SJSA1 (cell line): Measurements from ENCODE around the gene HDGF. TPM values are rescaled to one million over a fixed set of nuclear protein-coding genes. Genes with fewer than 3 reads are reported as not detected.
"Not testable (repeated sequence)": the region's sequence is repeated elsewhere in the genome, so short reads cannot be mapped to it uniquely, and the experiment has no call there.

ENCODE experiments used
- DNase-seq, 2 experiments: peaks; one replicate each; pipeline ENCODE4 v3.0.0-alpha.2; 2015 to 2020; ENCODE audit warnings: low spot score in 2 of 2, low read depth in 1 of 2
- H3K27ac ChIP-seq: fragments of 250-450 bp; sonication (Bioruptor Pico); 2 replicates; pipeline ENCODE4 v1.5.1; 2020; ENCODE audit warnings: mild to moderate bottlenecking, moderate library complexity
- H3K27me3 ChIP-seq: fragments of 250-450 bp; sonication (Bioruptor Pico); replicated peaks from 2 replicates; pipeline ENCODE4 v1.5.1; 2020; ENCODE audit warnings: mild to moderate bottlenecking, moderate library complexity
- H3K36me3 ChIP-seq: fragments of 250-450 bp; sonication (Bioruptor Pico); 2 replicates; pipeline ENCODE4 v1.5.1; 2020; ENCODE audit warnings: mild to moderate bottlenecking
- H3K4me1 ChIP-seq: fragments of 250-450 bp; sonication (Bioruptor Pico); replicated peaks from 2 replicates; pipeline ENCODE4 v1.6.1; 2021; ENCODE audit warnings: mild to moderate bottlenecking
- H3K4me3 ChIP-seq: fragments of 250-450 bp; sonication (Bioruptor Pico); 2 replicates; pipeline ENCODE4 v1.5.1; 2020; ENCODE audit warnings: mild to moderate bottlenecking
- H3K9me3 ChIP-seq: fragments of 250-450 bp; sonication (Bioruptor Pico); replicated peaks from 2 replicates; pipeline ENCODE4 v1.5.1; 2020; ENCODE audit warnings: mild to moderate bottlenecking
- total RNA-seq: library from RNA; depleted of rRNA; stranded (reverse); fragments of >200 nt; shearing (Covaris generic); gene quantifications from 2 replicates; pipeline ENCODE4 v1.2.3, GENCODE V29; 2014

The HDGF gene
- total RNA-seq, 1 experiment from 2014 or later: 324 TPM

- Histone ChIP-seq H3K36me3 (peaks cover 28% of the 10 kb centered on the region), H3K27ac (no peak overlapping the region), H3K4me3 (no peak overlapping the region), H3K4me1 (no peaks in the 10 kb centered on the region), H3K27me3 (no peaks in the 10 kb centered on the region), H3K9me3 (no peaks in the 10 kb centered on the region)
- no peak for DNase-seq
Observed at GRCh38 chr1:156775799-156776198, 24.3 kb upstream of the HDGF start.

- no peak overlapping the region for H3K27ac ChIP-seq
- no peaks in the 10 kb centered on the region for H3K9me3 ChIP-seq
- DNase-seq: no peak
Observed at GRCh38 chr1:156773607-156774006, 22.1 kb upstream of the HDGF start.

GRCh38 chr1:156772728-156773497 is 21.4 kb upstream of the HDGF start:
- Histone ChIP-seq H3K4me3 (no peak overlapping the region), H3K36me3 (peaks cover 46% of the 10 kb centered on the region), H3K27me3 (no peaks in the 10 kb centered on the region), H3K9me3 (no peaks in the 10 kb centered on the region), H3K4me1 (peaks cover 10% of the 10 kb centered on the region), H3K27ac (no peak overlapping the region)
- no peak for DNase-seq

More at GRCh38 chr1:156773607-156774006, 22.1 kb upstream of the HDGF start:
- H3K27me3 ChIP-seq: no peaks in the 10 kb centered on the region
- no peak overlapping the region for H3K4me3 ChIP-seq
- H3K36me3 ChIP-seq: peaks cover 43% of the 10 kb centered on the region
- peaks cover 7% of the 10 kb centered on the region for H3K4me1 ChIP-seq

- Histone ChIP-seq H3K27ac (no peak overlapping the region), H3K9me3 (no peaks in the 10 kb centered on the region), H3K4me3 (no peak overlapping the region), H3K4me1 (peaks cover 10% of the 10 kb centered on the region), H3K36me3 (peaks cover 46% of the 10 kb centered on the region), H3K27me3 (no peaks in the 10 kb centered on the region)
- DNase-seq: no peak
Observed at GRCh38 chr1:156772222-156772621, 20.7 kb upstream of the HDGF start.

- H3K36me3 ChIP-seq: peaks cover 42% of the 10 kb centered on the region
- H3K27me3 ChIP-seq: no peaks in the 10 kb centered on the region
- H3K4me1 ChIP-seq: peaks cover 20% of the 10 kb centered on the region
- DNase-seq: no peak
- H3K27ac ChIP-seq: no peak overlapping the region
- peak overlapping the region; percentile 62 for H3K4me3 ChIP-seq
- no peaks in the 10 kb centered on the region for H3K9me3 ChIP-seq
Observed at GRCh38 chr1:156768610-156769295, 17.3 kb upstream of the HDGF start.

- Histone ChIP-seq H3K9me3 (no peaks in the 10 kb centered on the region), H3K27ac (peak overlapping the region; percentile 49), H3K4me1 (peaks cover 20% of the 10 kb centered on the region), H3K36me3 (peaks cover 35% of the 10 kb centered on the region), H3K27me3 (no peaks in the 10 kb centered on the region), H3K4me3 (peak overlapping the region; percentile 62)
- DNase-seq: peak; percentile 33 to 50
Observed at GRCh38 chr1:156767879-156768604, 16.6 kb upstream of the HDGF start.

GRCh38 chr1:156767101-156767878 is 15.8 kb upstream of the HDGF start, which contains the start of gene PRCC:
Gene PRCC (plus strand): TSS chr1:156767535. CDS start chr1:156767772, 237 bp downstream.
- peak; percentile 99 for DNase-seq
- Histone ChIP-seq H3K4me3 (peak within 1 kb of the TSS; percentile 62), H3K27me3 (no peaks in the 10 kb centered on the region), H3K4me1 (peaks cover 20% of the 10 kb centered on the region), H3K36me3 (peaks cover 28% of the 10 kb centered on the region), H3K27ac (peak within 1 kb of the TSS; percentile 49), H3K9me3 (no peaks in the 10 kb centered on the region)

- peak overlapping the region; percentile 31 for H3K27ac ChIP-seq
- H3K4me1 ChIP-seq: peaks cover 20% of the 10 kb centered on the region
- H3K9me3 ChIP-seq: no peaks in the 10 kb centered on the region
- H3K36me3 ChIP-seq: peaks cover 24% of the 10 kb centered on the region
- H3K4me3 ChIP-seq: peak overlapping the region; percentile 62
- H3K27me3 ChIP-seq: no peaks in the 10 kb centered on the region
- peak in 1 of 2 experiments; percentile 34 for DNase-seq
Observed at GRCh38 chr1:156766298-156767100, 15.0 kb upstream of the HDGF start.

- Histone ChIP-seq H3K4me1 (peaks cover 20% of the 10 kb centered on the region), H3K9me3 (no peaks in the 10 kb centered on the region), H3K4me3 (no peak overlapping the region; the same call in 1 of the 2 replicates), H3K27me3 (no peaks in the 10 kb centered on the region), H3K36me3 (peaks cover 16% of the 10 kb centered on the region), H3K27ac (no peak overlapping the region)
- DNase-seq: no peak
Observed at GRCh38 chr1:156765666-156766065, 14.2 kb upstream of the HDGF start.

GRCh38 chr1:156765136-156765535 is 13.7 kb upstream of the HDGF start:
- Histone ChIP-seq H3K36me3 (peaks cover 11% of the 10 kb centered on the region), H3K4me1 (peaks cover 20% of the 10 kb centered on the region)
- DNase-seq, H3K27me3 ChIP-seq, H3K9me3 ChIP-seq, H3K27ac ChIP-seq, H3K4me3 ChIP-seq: not testable (repeated sequence)

GRCh38 chr1:156760796-156761104 is 9.3 kb upstream of the HDGF start:
- H3K27me3 ChIP-seq: no peaks in the 10 kb centered on the region
- no peaks in the 10 kb centered on the region for H3K36me3 ChIP-seq
- H3K4me3 ChIP-seq: no peak overlapping the region
- H3K4me1 ChIP-seq: peaks cover 2% of the 10 kb centered on the region
- no peak for DNase-seq
- no peak overlapping the region for H3K27ac ChIP-seq
- no peaks in the 10 kb centered on the region for H3K9me3 ChIP-seq

- no peaks in the 10 kb centered on the region for H3K27me3 ChIP-seq
- no peaks in the 10 kb centered on the region for H3K4me1 ChIP-seq
- no peak for DNase-seq
- no peak overlapping the region for H3K27ac ChIP-seq
- no peaks in the 10 kb centered on the region for H3K36me3 ChIP-seq
- no peak overlapping the region for H3K4me3 ChIP-seq
- no peaks in the 10 kb centered on the region for H3K9me3 ChIP-seq
Observed at GRCh38 chr1:156760092-156760795, 8.8 kb upstream of the HDGF start.
